A549 (cell line): ENCODE data around the gene ARMCX4.

Experiments used
- CBX2 ChIP-seq: fragments of 200-600 bp; sonication (generic); IDR thresholded peaks from 2 replicates; pipeline ENCODE4 v1.6.1; 2016; ENCODE audit warnings: low read depth, mild to moderate bottlenecking, borderline replicate concordance
- CBX8 ChIP-seq: fragments of 200-600 bp; sonication (generic); IDR thresholded peaks from 2 replicates; pipeline ENCODE4 v1.6.1; 2016
- JUN ChIP-seq, 2 experiments: fragments of >200 bp; sonication (Bioruptor Twin); formaldehyde crosslinking; IDR thresholded peaks; 2 replicates in 1 of 2; 3 replicates in 1 of 2; pipeline ENCODE4 v1.6.1; 2016 to 2017
- MAZ ChIP-seq: fragments of 150-350 bp; IDR thresholded peaks from 2 replicates; pipeline ENCODE4 v1.6.1; 2014; ENCODE audit warnings: antibody characterized with exemption, low read depth, low read length, borderline replicate concordance
- POLR2A ChIP-seq: IDR thresholded peaks from 2 replicates; pipeline ENCODE4 v1.6.1; 2012; ENCODE audit warnings: mild to moderate bottlenecking, low read length
- RAD21 ChIP-seq, 2 experiments: fragments of >200 bp in 1 of 2; sonication (Bioruptor Twin) in 1 of 2; formaldehyde crosslinking in 1 of 2; IDR thresholded peaks in 1 of 2; conservative IDR thresholded peaks in 1 of 2; 2 replicates in 1 of 2; 3 replicates in 1 of 2; pipeline ENCODE4 v1.6.1; 2012 to 2018; ENCODE audit warnings: inconsistent platforms in 1 of 2
- TF ChIP-seq, protein P1 (sequence below): fragments of >200 bp; sonication (Bioruptor Twin); formaldehyde crosslinking; IDR thresholded peaks from 3 replicates; pipeline ENCODE4 v1.5.1; 2016

DNA sequence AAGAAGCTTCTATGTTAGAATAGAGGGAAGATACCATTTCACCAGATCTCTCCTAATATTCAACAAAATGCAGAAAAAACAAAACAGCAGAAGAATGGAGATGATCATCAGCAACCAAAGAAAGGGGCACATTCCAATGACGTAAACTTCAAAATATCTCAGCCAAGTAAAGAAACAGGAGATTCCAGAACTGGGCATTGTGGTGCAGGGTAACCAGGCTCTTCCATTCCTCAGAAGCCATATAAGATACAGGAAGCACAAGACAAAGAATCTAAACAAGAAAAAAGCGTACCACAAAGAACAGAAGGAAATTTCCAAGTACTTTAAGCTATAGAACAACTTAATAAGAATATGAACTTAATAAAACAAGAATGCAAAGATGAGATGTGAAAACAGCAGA is 6.9 kb upstream of the ARMCX4 start:
- TF ChIP-seq RAD21 (conservative IDR thresholded peaks at IDR 0.05 in 1 of 2, IDR thresholded peaks at IDR 0.05 in 1 of 2) (no peak), MAZ (no peak), CBX8 (no peak), JUN (IDR thresholded peaks at IDR 0.05) (no peak), POLR2A (no peak), CBX2 (no peak)
- TF ChIP-seq, protein P1, sequence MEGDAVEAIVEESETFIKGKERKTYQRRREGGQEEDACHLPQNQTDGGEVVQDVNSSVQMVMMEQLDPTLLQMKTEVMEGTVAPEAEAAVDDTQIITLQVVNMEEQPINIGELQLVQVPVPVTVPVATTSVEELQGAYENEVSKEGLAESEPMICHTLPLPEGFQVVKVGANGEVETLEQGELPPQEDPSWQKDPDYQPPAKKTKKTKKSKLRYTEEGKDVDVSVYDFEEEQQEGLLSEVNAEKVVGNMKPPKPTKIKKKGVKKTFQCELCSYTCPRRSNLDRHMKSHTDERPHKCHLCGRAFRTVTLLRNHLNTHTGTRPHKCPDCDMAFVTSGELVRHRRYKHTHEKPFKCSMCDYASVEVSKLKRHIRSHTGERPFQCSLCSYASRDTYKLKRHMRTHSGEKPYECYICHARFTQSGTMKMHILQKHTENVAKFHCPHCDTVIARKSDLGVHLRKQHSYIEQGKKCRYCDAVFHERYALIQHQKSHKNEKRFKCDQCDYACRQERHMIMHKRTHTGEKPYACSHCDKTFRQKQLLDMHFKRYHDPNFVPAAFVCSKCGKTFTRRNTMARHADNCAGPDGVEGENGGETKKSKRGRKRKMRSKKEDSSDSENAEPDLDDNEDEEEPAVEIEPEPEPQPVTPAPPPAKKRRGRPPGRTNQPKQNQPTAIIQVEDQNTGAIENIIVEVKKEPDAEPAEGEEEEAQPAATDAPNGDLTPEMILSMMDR: no peak
